Fibroblast of lung (primary cell): ENCODE results near the gene L1CAM. TPM values are rescaled to one million over a fixed set of nuclear protein-coding genes. Genes with fewer than 3 reads are reported as not detected.
A peak's percentile ranks its signal among the peaks of the same experiment; 100 is the strongest.

ENCODE experiments used
- DNase-seq, 2 donors: peaks; one replicate each; pipeline versions ENCODE4 v3.0.0 to v3.0.0-alpha.2; 2010; ENCODE audit warnings: low read depth in 2 of 2
- H2AFZ ChIP-seq: 2 replicates; pipeline ENCODE4 v1.5.1; 2012; ENCODE audit warnings: low read length, control low read depth, inconsistent platforms
- H3K27ac ChIP-seq: 2 replicates; pipeline ENCODE4 v1.5.1; 2011; ENCODE audit warnings: low read length, control low read depth; ENCODE audit not compliant: insufficient read depth
- H3K27me3 ChIP-seq: 2 replicates; pipeline ENCODE4 v1.5.1; 2011; ENCODE audit warnings: mild to moderate bottlenecking, low read length; ENCODE audit not compliant: control insufficient read depth, insufficient read depth
- H3K36me3 ChIP-seq: 2 replicates; pipeline ENCODE4 v1.5.1; 2011; ENCODE audit warnings: low read length; ENCODE audit not compliant: control insufficient read depth, insufficient read depth
- H3K4me1 ChIP-seq: 2 replicates; pipeline ENCODE4 v1.5.1; 2011; ENCODE audit warnings: low read length; ENCODE audit not compliant: control insufficient read depth, insufficient read depth; ENCODE audit errors: extremely low read depth
- H3K4me2 ChIP-seq: 2 replicates; pipeline ENCODE4 v1.5.1; 2011; ENCODE audit warnings: low read length, control low read depth; ENCODE audit not compliant: insufficient read depth; ENCODE audit errors: extremely low read depth
- H3K4me3 ChIP-seq, 4 experiments: fragments of 200-600 bp in 1 of 4; sonication (generic) in 1 of 4; replicated peaks in 1 of 4; 2 replicates each; pipeline ENCODE4 v1.5.1; 2011 to 2016; ENCODE audit warnings: low read length in 4 of 4, low read depth in 3 of 4, mild to moderate bottlenecking in 3 of 4, control low read depth in 2 of 4, inconsistent platforms in 1 of 4, mixed read lengths in 1 of 4; ENCODE audit not compliant: insufficient read depth in 1 of 4; ENCODE audit errors: control extremely low read depth in 1 of 4
- H3K79me2 ChIP-seq: 2 replicates; pipeline ENCODE4 v1.5.1; 2012; ENCODE audit warnings: mild to moderate bottlenecking, low read length, inconsistent platforms; ENCODE audit not compliant: control insufficient read depth, insufficient read depth
- H3K9ac ChIP-seq: 2 replicates; pipeline ENCODE4 v1.5.1; 2011; ENCODE audit warnings: mild to moderate bottlenecking, low read length, control low read depth; ENCODE audit not compliant: insufficient read depth
- H3K9me3 ChIP-seq: 2 replicates; pipeline ENCODE4 v1.5.1; 2012; ENCODE audit warnings: low read depth, low read length; ENCODE audit not compliant: control insufficient read depth, insufficient read depth
- H4K20me1 ChIP-seq: 2 replicates; pipeline ENCODE4 v1.5.1; 2011; ENCODE audit warnings: low read length; ENCODE audit not compliant: control insufficient read depth, insufficient read depth; ENCODE audit errors: extremely low read depth
- CTCF ChIP-seq, 2 donors: IDR thresholded peaks in 1 of 2; conservative IDR thresholded peaks in 1 of 2; 1 replicate in 1 of 2; 2 replicates in 1 of 2; pipeline ENCODE4 v1.5.1; 2011 to 2012; ENCODE audit warnings: low read length in 2 of 2, control low read depth in 1 of 2, inconsistent platforms in 1 of 2, low read depth in 1 of 2, mild to moderate bottlenecking in 1 of 2
- EZH2 ChIP-seq: IDR thresholded peaks from 2 replicates; pipeline ENCODE4 v1.5.1; 2012; ENCODE audit warnings: low read length, control low read depth, mild to moderate bottlenecking; ENCODE audit errors: missing control alignments
- polyA plus RNA-seq, 2 donors: library from polyadenylated mRNA; depleted of rRNA in 1 of 2; stranded (reverse) in 1 of 2; unstranded in 1 of 2; fragments of >200 nt; gene quantifications; 2 replicates each; pipeline ENCODE4 v1.2.1, GENCODE V29; 2011 to 2012; ENCODE audit warnings: missing spikeins in 1 of 2
- total RNA-seq: library from RNA; depleted of rRNA; stranded (reverse); fragments of >200 nt; gene quantifications from 2 replicates; pipeline ENCODE4 v1.2.1, GENCODE V29; 2014

Gene L1CAM
- total and polyA plus RNA-seq, 2 donors (not counting 1 experiment from before 2014, with no cell fraction given), result 0.99 to 1.7 TPM

- TF ChIP-seq CTCF (conservative IDR thresholded peaks at IDR 0.05 in 1 of 2, IDR thresholded peaks at IDR 0.05 in 1 of 2; ENCODE audit: low read depth in 1 of 2, low read length in 2 of 2) (peak in 1 of 2 donors; percentile 6), EZH2 (no peak)
- Histone ChIP-seq H3K27ac (peak overlapping the region; percentile 88), H3K4me2 (peak overlapping the region; percentile 92), H3K9ac (peak overlapping the region; percentile 83), H3K36me3 (peaks cover 10% of the 10 kb centered on the region), H4K20me1 (no peaks in the 10 kb centered on the region), H3K79me2 (peaks cover 4% of the 10 kb centered on the region), H3K9me3 (no peaks in the 10 kb centered on the region), H3K4me1 (peaks cover 5% of the 10 kb centered on the region), H3K27me3 (no peaks in the 10 kb centered on the region), H2AFZ (no peak overlapping the region), H3K4me3 (peak overlapping the region; percentile 47 to 67 (median 56))
- DNase-seq, result peak; percentile 97 to 98
Observed at GRCh38 chrX:153927922-153928760, 42.2 kb upstream of the L1CAM start.

GRCh38 chrX:153927672-153927921 lies 41.6 kb upstream of the L1CAM start:
- no peak overlapping the region for H2AFZ ChIP-seq
- H3K4me2 ChIP-seq, result peak overlapping the region; percentile 92
- peak overlapping the region; percentile 47 to 67 (median 56) for H3K4me3 ChIP-seq
- H3K9ac ChIP-seq, result peak overlapping the region; percentile 83
- no peaks in the 10 kb centered on the region for H3K9me3 ChIP-seq
- H3K4me1 ChIP-seq, result peaks cover 7% of the 10 kb centered on the region
- TF ChIP-seq CTCF (conservative IDR thresholded peaks at IDR 0.05 in 1 of 2, IDR thresholded peaks at IDR 0.05 in 1 of 2; ENCODE audit: low read depth in 1 of 2, low read length in 2 of 2), result no peak
- TF ChIP-seq EZH2, result no peak
- DNase-seq, result no peak
- H3K79me2 ChIP-seq, result no peaks in the 10 kb centered on the region
- H3K27me3 ChIP-seq, result no peaks in the 10 kb centered on the region
- peaks cover 10% of the 10 kb centered on the region for H3K36me3 ChIP-seq
- peak overlapping the region; percentile 88 for H3K27ac ChIP-seq
- H4K20me1 ChIP-seq, result no peaks in the 10 kb centered on the region

- H4K20me1 ChIP-seq, result no peaks in the 10 kb centered on the region
- no peak for TF ChIP-seq CTCF (conservative IDR thresholded peaks at IDR 0.05 in 1 of 2, IDR thresholded peaks at IDR 0.05 in 1 of 2; ENCODE audit: low read depth in 1 of 2, low read length in 2 of 2)
- TF ChIP-seq EZH2, result no peak
- peaks cover 6% of the 10 kb centered on the region for H3K36me3 ChIP-seq
- no peaks in the 10 kb centered on the region for H3K27me3 ChIP-seq
- H3K27ac ChIP-seq, result peak overlapping the region; percentile 88
- peak overlapping the region; percentile 92 for H3K4me2 ChIP-seq
- peak overlapping the region; percentile 83 for H3K9ac ChIP-seq
- peak overlapping the region; percentile 47 to 67 (median 56) for H3K4me3 ChIP-seq
- H3K79me2 ChIP-seq, result no peaks in the 10 kb centered on the region
- peaks cover 7% of the 10 kb centered on the region for H3K4me1 ChIP-seq
- DNase-seq, result peak in 1 of 2 donors; percentile 30
- no peaks in the 10 kb centered on the region for H3K9me3 ChIP-seq
- no peak overlapping the region for H2AFZ ChIP-seq
Observed at GRCh38 chrX:153926858-153927671, 41.1 kb upstream of the L1CAM start.
